H1 (cell line): ENCODE measurements around the gene MGST2. TPM values are rescaled to one million over a fixed set of nuclear protein-coding genes. Genes with fewer than 3 reads are reported as not detected.

Experiments
- CTCF ChIA-PET: fragments of 300-600 bp; sonication (Branson Sonifier 250); formaldehyde crosslinking; loops from one replicate; lab custom pipeline; 2021; ENCODE audit not compliant: partially characterized antibody; lab: Charles Lee
- POLR2A ChIA-PET: fragments of 300-600 bp; sonication (Branson Sonifier 250); formaldehyde crosslinking; loops from one replicate; lab custom pipeline; 2021; ENCODE audit warnings: inconsistent platforms; ENCODE audit not compliant: partially characterized antibody; lab: Charles Lee
- DNase-seq, 2 experiments: peaks; one replicate each; pipeline versions ENCODE4 v3.0.0 to v3.0.0-alpha.2; 2010 to 2022; ENCODE audit warnings: low spot score in 2 of 2, low read depth in 1 of 2, mixed read lengths in 1 of 2
- FAIRE-seq: peaks from 2 replicates; lab custom pipeline; 2011; peaks lifted over from hg19 to GRCh38; lab: Jason Lieb, UNC
- H2AFZ ChIP-seq: 2 replicates; pipeline ENCODE4 v1.8.1; 2012; ENCODE audit warnings: low read length, inconsistent platforms
- H2AK5ac ChIP-seq: 2 replicates; pipeline ENCODE4 v1.6.1; 2013; ENCODE audit warnings: low read depth, low read length
- H2BK120ac ChIP-seq: replicated peaks from 2 replicates; pipeline ENCODE3; 2013; ENCODE audit warnings: low read depth, low read length, inconsistent platforms
- H2BK12ac ChIP-seq: 2 replicates; pipeline ENCODE4 v1.6.1; 2013; ENCODE audit warnings: low read depth, low read length
- H2BK15ac ChIP-seq: 2 replicates; pipeline ENCODE4 v1.6.1; 2013; ENCODE audit warnings: low read length
- H2BK20ac ChIP-seq: 2 replicates; pipeline ENCODE4 v1.6.1; 2013; ENCODE audit warnings: low read length
- H2BK5ac ChIP-seq: 2 replicates; pipeline ENCODE4 v1.6.1; 2013; ENCODE audit warnings: low read depth, low read length
- H3K14ac ChIP-seq: 2 replicates; pipeline ENCODE4 v1.6.1; 2013; ENCODE audit warnings: inconsistent platforms; ENCODE audit not compliant: insufficient read length
- H3K18ac ChIP-seq: 2 replicates; pipeline ENCODE4 v1.6.1; 2013; ENCODE audit warnings: low read length; ENCODE audit errors: extremely low read depth
- H3K23ac ChIP-seq: 2 replicates; pipeline ENCODE4 v1.6.1; 2013; ENCODE audit warnings: inconsistent platforms; ENCODE audit not compliant: insufficient read length
- H3K23me2 ChIP-seq: 2 replicates; pipeline ENCODE4 v1.6.1; 2013; ENCODE audit warnings: low read depth, low read length
- H3K27ac ChIP-seq: 2 replicates; pipeline ENCODE4 v1.6.1; 2011; ENCODE audit warnings: low read depth, low read length, inconsistent platforms
- H3K27me3 ChIP-seq, 4 experiments: replicated peaks in 1 of 4; 1 replicate in 1 of 4; 2 replicates in 3 of 4; pipeline versions ENCODE4 v1.6.1 to v1.8.1; 2011 to 2013; ENCODE audit warnings: low read length in 3 of 4, mild to moderate bottlenecking in 3 of 4, inconsistent platforms in 2 of 4, mixed read lengths in 2 of 4, moderate library complexity in 1 of 4; ENCODE audit not compliant: control insufficient read depth in 3 of 4, insufficient read depth in 3 of 4; ENCODE audit errors: extremely low read depth in 1 of 4
- H3K36me3 ChIP-seq, 4 experiments: 2 replicates each; pipeline versions ENCODE4 v1.6.1 to v1.8.1; 2011 to 2013; ENCODE audit warnings: mild to moderate bottlenecking in 4 of 4, low read length in 3 of 4, moderate library complexity in 2 of 4, control low read depth in 1 of 4, inconsistent platforms in 1 of 4; ENCODE audit not compliant: insufficient read depth in 4 of 4, control insufficient read depth in 2 of 4
- H3K4ac ChIP-seq: replicated peaks from 2 replicates; pipeline ENCODE3; 2013; ENCODE audit warnings: low read length, low read depth, mixed read lengths, inconsistent platforms; ENCODE audit not compliant: insufficient read length
- H3K4me1 ChIP-seq, 4 experiments: replicated peaks in 1 of 4; 1 replicate in 1 of 4; 2 replicates in 3 of 4; pipeline versions ENCODE4 v1.6.1 to v1.8.1; 2011 to 2013; ENCODE audit warnings: low read length in 3 of 4, inconsistent platforms in 2 of 4, mixed read lengths in 1 of 4; ENCODE audit not compliant: insufficient read depth in 4 of 4, control insufficient read depth in 3 of 4
- H3K4me2 ChIP-seq, 2 experiments: 2 replicates each; pipeline versions ENCODE4 v1.6.1 to v1.8.1; 2011 to 2013; ENCODE audit warnings: low read depth in 2 of 2, low read length in 2 of 2, control low read depth in 1 of 2, inconsistent platforms in 1 of 2, mild to moderate bottlenecking in 1 of 2; ENCODE audit not compliant: insufficient read depth in 1 of 2
- H3K4me3 ChIP-seq, 4 experiments: fragments of 200-600, 300-600 bp in 1 of 4; sonication (generic), shearing (Covaris generic), sonication (Bioruptor Twin) in 1 of 4; 2 replicates each; pipeline versions ENCODE4 v1.5.1 to v1.8.1; 2011 to 2016; ENCODE audit warnings: low read length in 4 of 4, low read depth in 3 of 4, control low read depth in 2 of 4, inconsistent platforms in 2 of 4, mild to moderate bottlenecking in 2 of 4, mixed read lengths in 1 of 4, moderate library complexity in 1 of 4; ENCODE audit not compliant: insufficient read depth in 2 of 4; ENCODE audit errors: extremely low read depth in 1 of 4
- H3K56ac ChIP-seq: replicated peaks from 2 replicates; pipeline ENCODE3; 2013; ENCODE audit warnings: low read depth, mild to moderate bottlenecking, mixed read lengths, low read length, inconsistent platforms; ENCODE audit not compliant: insufficient read length
- H3K79me1 ChIP-seq: 2 replicates; pipeline ENCODE4 v1.6.1; 2013; ENCODE audit warnings: low read depth, low read length, control low read depth
- H3K79me2 ChIP-seq, 2 experiments: 2 replicates each; pipeline versions ENCODE4 v1.6.1 to v1.8.1; 2012 to 2013; ENCODE audit warnings: low read length in 2 of 2, mild to moderate bottlenecking in 2 of 2, inconsistent platforms in 1 of 2; ENCODE audit not compliant: insufficient read depth in 2 of 2, control insufficient read depth in 1 of 2
- H3K9ac ChIP-seq, 4 experiments: replicated peaks in 1 of 4; 1 replicate in 1 of 4; 2 replicates in 3 of 4; pipeline versions ENCODE4 v1.6.1 to v1.8.1; 2011 to 2013; ENCODE audit warnings: low read depth in 3 of 4, low read length in 3 of 4, control low read depth in 2 of 4, mild to moderate bottlenecking in 2 of 4, moderate library complexity in 2 of 4, inconsistent platforms in 1 of 4; ENCODE audit errors: extremely low read depth in 1 of 4
- H3K9me3 ChIP-seq, 2 experiments: 2 replicates each; pipeline versions ENCODE4 v1.6.1 to v1.8.1; 2012 to 2013; ENCODE audit warnings: mild to moderate bottlenecking in 2 of 2, moderate library complexity in 2 of 2, control low read depth in 1 of 2, inconsistent platforms in 1 of 2, low read depth in 1 of 2, low read length in 1 of 2, mixed read lengths in 1 of 2; ENCODE audit not compliant: insufficient read depth in 2 of 2
- H4K20me1 ChIP-seq, 2 experiments: replicated peaks in 1 of 2; 2 replicates each; pipeline versions ENCODE3 to v1.8.1; 2011 to 2013; ENCODE audit warnings: inconsistent platforms in 2 of 2, low read length in 2 of 2, mild to moderate bottlenecking in 1 of 2; ENCODE audit not compliant: insufficient read depth in 2 of 2, control insufficient read depth in 1 of 2
- H4K5ac ChIP-seq: 2 replicates; pipeline ENCODE4 v1.6.1; 2013; ENCODE audit warnings: low read length, low read depth, mixed read lengths, inconsistent platforms; ENCODE audit not compliant: insufficient read length
- H4K8ac ChIP-seq: 2 replicates; pipeline ENCODE4 v1.8.0; 2013; ENCODE audit warnings: mild to moderate bottlenecking, moderate library complexity, low read length, inconsistent platforms; ENCODE audit not compliant: insufficient read depth; ENCODE audit errors: extremely low read depth
- H4K91ac ChIP-seq: replicated peaks from 2 replicates; pipeline ENCODE3; 2013; ENCODE audit warnings: low read length, mixed read lengths, inconsistent platforms; ENCODE audit not compliant: insufficient read length
- FOSL1 ChIP-seq: IDR thresholded peaks from 2 replicates; pipeline ENCODE4 v1.6.1; 2011; ENCODE audit warnings: mild to moderate bottlenecking, low read depth, low read length, moderate library complexity; ENCODE audit not compliant: insufficient read depth
- WGBS, 2 experiments: shearing (Covaris generic) in 1 of 2; methylation state at CpG; one replicate each; pipeline versions ENCODE4 v1.1.6 to v1.1.7; 2013 to 2015; ENCODE audit warnings: low lambda C conversion rate in 2 of 2, mixed read lengths in 2 of 2, inconsistent platforms in 1 of 2, low coverage in 1 of 2, missing lambda C conversion rate in 1 of 2; ENCODE audit not compliant: insufficient replicate concordance in 2 of 2, insufficient coverage in 1 of 2, insufficient read length in 1 of 2; ENCODE audit errors: extremely low coverage in 1 of 2, missing lambda C conversion rate in 1 of 2; 5-methylcytosine and 5-hydroxymethylcytosine counted together
- polyA plus RNA-seq, 7 experiments: library from polyadenylated mRNA; depleted of rRNA in 3 of 7; stranded (reverse) in 5 of 7; unstranded in 2 of 7; fragments of >200 nt in 5 of 7; fragments of 200-250 nt in 2 of 7; gene quantifications; 1 replicate in 5 of 7; 2 replicates in 1 of 7; 4 replicates in 1 of 7; pipeline versions ENCODE4 v1.2.1 to v1.2.3, GENCODE V29; 2011 to 2013; ENCODE audit warnings: missing spikeins in 2 of 7, mixed read lengths in 2 of 7
- total RNA-seq: library from RNA; stranded (reverse); fragmentation: NEBNext Ultra II Directional; extraction: Animal tissue kit (Norgen Biotek cat#: 25700); gene quantifications from 2 replicates; pipeline ENCODE4 v1.2.1, GENCODE V29; 2021

MGST2 gene
- total and polyA plus RNA-seq, 2 of the 8 experiments (the other 6 are each of a cell fraction or from before 2014, with no cell fraction given), result 8.0 to 13.6 TPM

DNA sequence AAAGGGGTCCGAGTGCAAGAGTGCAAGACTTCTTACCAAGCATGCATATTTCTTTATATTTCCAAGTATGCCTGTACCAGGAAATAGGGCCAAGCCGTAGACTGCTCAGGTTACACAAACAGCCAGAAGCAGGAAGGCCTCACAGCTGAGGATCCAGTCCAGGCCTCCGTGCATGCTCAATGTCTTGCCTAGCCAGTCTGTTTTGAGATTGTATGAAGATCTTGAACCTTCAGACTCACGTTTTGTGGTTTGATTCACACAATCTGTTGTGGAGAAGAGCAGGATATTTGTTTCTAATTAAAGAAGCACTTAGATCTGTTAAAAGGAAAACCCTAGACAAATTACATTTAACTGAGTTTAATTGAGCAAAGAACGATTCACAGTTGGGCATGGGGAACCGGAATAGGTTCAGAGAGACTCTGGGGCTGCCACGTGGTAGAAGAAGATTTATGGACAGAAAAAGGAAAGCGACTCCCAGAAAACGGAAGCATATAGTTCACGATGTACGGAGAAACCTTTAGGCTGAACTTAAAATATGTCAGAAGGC is 1.2 kb downstream of the MGST2 start:
- Histone ChIP-seq H3K9me3 (no peaks in the 10 kb centered on the region), H3K18ac (no peak overlapping the region), H4K20me1 (no peaks in the 10 kb centered on the region), H3K36me3 (no peaks in the 10 kb centered on the region), H3K27ac (no peak overlapping the region), H3K79me1 (no peaks in the 10 kb centered on the region), H2BK20ac (peak overlapping the region; percentile 40; the same call in 1 of the 2 replicates), H3K4me1 (peaks cover 0 to 4% (median 0%) of the 10 kb centered on the region in 4 experiments; a peak in 3 of 7 replicates), H3K14ac (no peak overlapping the region), H3K23me2 (peaks cover 2% of the 10 kb centered on the region; the same call in 1 of the 2 replicates), H2AFZ (no peak overlapping the region), H2BK120ac (no peak overlapping the region), H3K4ac (no peak overlapping the region), H4K91ac (no peak overlapping the region), H3K27me3 (no peaks in the 10 kb centered on the region; a peak in 1 of 7 replicates), H3K9ac (no peak overlapping the region), H2AK5ac (no peak overlapping the region), H2BK5ac (no peak overlapping the region), H2BK12ac (no peak overlapping the region), H4K8ac (no peak overlapping the region), H3K4me2 (peak overlapping the region; percentile 78 to 82; a peak in 3 of 4 replicates), H4K5ac (no peak overlapping the region), H3K4me3 (peak overlapping the region in 1 of 4 experiments; percentile 65; a peak in 2 of 8 replicates)
- FAIRE-seq (no peak), DNase-seq (no peak)
- CTCF ChIA-PET, result interaction anchor here (0.9 to 21.5 kb wide), 8 partner anchors 9 to 382 kb away, joined by 3 to 239 read pairs (median 3); no protein-coding TSS in a partner anchor
- no peak for TF ChIP-seq FOSL1
- TF ChIP-seq, all 59 proteins: peak for 0
- Histone ChIP-seq H2BK15ac (no peak overlapping the region), H3K23ac (no peak overlapping the region), H3K56ac (no peak overlapping the region), H3K79me2 (no peaks in the 10 kb centered on the region)
- POLR2A ChIA-PET, result interaction anchor here (1.2 kb wide), 1 partner anchor 11 kb away, joined by 4 read pairs; no protein-coding TSS in a partner anchor
- 81% methylated on average over 11 of the region's 11 CpGs; no CpG with 5 or more reads in 1 of the 2 experiments for whole genome bisulfite sequencing, 2 experiments
